Right lobe of liver (tissue), 6 donors: Measurements from ENCODE around the gene ZBTB43. TPM values are rescaled to one million over a fixed set of nuclear protein-coding genes. Genes with fewer than 3 reads are reported as not detected.
A peak's percentile ranks its signal among the peaks of the same experiment; 100 is the strongest.

Source experiments
- ATAC-seq, 4 donors: fragments of 200-7000 bp; cut with Tn5 transposase; one replicate each; pipeline ENCODE4 v1.9.1; 2020; ENCODE audit warnings: mild to moderate bottlenecking in 4 of 4, moderate library complexity in 4 of 4
- DNase-seq, 3 donors: peaks; one replicate each; pipeline ENCODE4 v3.0.0-alpha.2; 2020
- H3K27ac ChIP-seq, 3 donors: fragments of 200-600 bp; one replicate each; pipeline ENCODE4 v1.8.0; 2022
- H3K27me3 ChIP-seq, 2 donors: fragments of 200-600 bp; one replicate each; pipeline ENCODE4 v1.8.0; 2022
- H3K36me3 ChIP-seq, 4 donors: fragments of 200-600 bp; sonication (generic) in 1 of 4; one replicate each; pipeline versions ENCODE4 v1.5.1 to v1.8.0; 2017 to 2022; ENCODE audit warnings: control low read depth in 1 of 4
- H3K4me1 ChIP-seq, 4 donors: fragments of 200-600 bp; sonication (generic) in 1 of 4; one replicate each; pipeline versions ENCODE4 v1.5.1 to v1.8.0; 2017 to 2022; ENCODE audit warnings: control low read depth in 1 of 4
- H3K4me3 ChIP-seq, 3 donors: fragments of 200-600 bp; one replicate each; pipeline ENCODE4 v1.8.0; 2022
- H3K9me3 ChIP-seq, 4 donors: fragments of 200-600 bp; sonication (generic) in 1 of 4; one replicate each; pipeline versions ENCODE4 v1.5.1 to v1.8.0; 2017 to 2022; ENCODE audit warnings: control low read depth in 1 of 4
- POLR2A ChIP-seq: fragments of 450-650 bp; IDR thresholded peaks from one replicate; pipeline ENCODE4 v1.6.1; 2017; ENCODE audit warnings: antibody characterized with exemption, mild to moderate bottlenecking
- WGBS: methylation state at CpG from one replicate; pipeline ENCODE4 v1.1.6; 2018; ENCODE audit warnings: low coverage, low lambda C conversion rate; ENCODE audit not compliant: insufficient coverage; ENCODE audit errors: missing lambda C conversion rate; 5-methylcytosine and 5-hydroxymethylcytosine counted together
- intact Hi-C, 2 donors: fragments of 100-400 bp; cut with DNase I; formaldehyde crosslinking; loops; one replicate each; pipeline versions ENCODE4 v1.11.2 to v1.14.1; 2022
- total RNA-seq, 6 experiments: library from RNA; depleted of rRNA in 2 of 6; stranded (reverse); fragments of >200 nt in 2 of 6; fragmentation: NEBNext Ultra II Directional in 3 of 6; extraction: Animal tissue kit (Norgen Biotek cat#: 25700) in 3 of 6; gene quantifications; one replicate each; pipeline versions ENCODE4 v1.1.0 to v1.2.4, GENCODE V29; 2016 to 2023
- TF ChIP-seq, protein P1 (sequence below), 4 donors: fragments of 200-600 bp in 3 of 4; fragments of 450-650 bp in 1 of 4; IDR thresholded peaks; one replicate each; pipeline versions ENCODE4 v1.5.1 to v1.8.0; 2016 to 2022; ENCODE audit warnings: antibody characterized with exemption in 4 of 4, mild to moderate bottlenecking in 2 of 4
- donor health status: DM: no; HTN: yes; CAD: no.
- donor health status: DM: no; HTN: no; CAD: no.
- donor health status: DM: no; HTN: no; CAD: no.
- donor health status: DM: no; HTN: yes; CAD: no.
- donor health status: DM: no; HTN: yes; CAD: no.

Gene ZBTB43
- total RNA-seq, 6 experiments from 2014 or later, result 4.8 to 14.5 (median 9.9) TPM

DNA sequence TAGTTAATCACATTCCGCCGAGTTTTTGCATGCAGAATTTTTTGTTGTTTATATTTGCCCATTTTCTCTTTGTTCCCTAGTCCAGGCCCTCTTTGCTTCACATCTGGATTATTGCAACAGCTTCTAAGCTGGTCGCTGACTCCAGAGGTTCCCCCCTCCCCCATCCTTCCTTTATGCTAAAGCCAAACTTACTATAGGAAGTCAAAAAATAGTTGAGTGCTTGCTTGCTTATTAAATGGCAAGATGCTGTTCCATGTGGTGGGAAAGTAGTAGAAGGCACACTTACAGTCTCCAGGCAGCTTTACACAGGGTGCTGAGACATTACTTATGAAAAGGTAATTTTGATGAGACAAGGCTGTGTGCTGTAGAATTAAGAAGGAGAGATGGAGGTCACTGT, 56.9 kb downstream of the ZBTB43 start:
- intact Hi-C loops, result no loop called here
- Histone ChIP-seq H3K27me3 (no peaks in the 10 kb centered on the region), H3K4me1 (peaks cover 0 to 21% (median 5%) of the 10 kb centered on the region in 4 donors), H3K27ac (peak overlapping the region in 2 of 3 donors; percentile 45 to 94), H3K4me3 (peak overlapping the region; percentile 54 to 94 (median 90)), H3K36me3 (peaks cover 0 to 7% (median 0%) of the 10 kb centered on the region in 4 donors), H3K9me3 (no peaks in the 10 kb centered on the region)
- no peak for DNase-seq
- ATAC-seq, result no peak
- no peak for TF ChIP-seq POLR2A
- TF ChIP-seq, protein P1, sequence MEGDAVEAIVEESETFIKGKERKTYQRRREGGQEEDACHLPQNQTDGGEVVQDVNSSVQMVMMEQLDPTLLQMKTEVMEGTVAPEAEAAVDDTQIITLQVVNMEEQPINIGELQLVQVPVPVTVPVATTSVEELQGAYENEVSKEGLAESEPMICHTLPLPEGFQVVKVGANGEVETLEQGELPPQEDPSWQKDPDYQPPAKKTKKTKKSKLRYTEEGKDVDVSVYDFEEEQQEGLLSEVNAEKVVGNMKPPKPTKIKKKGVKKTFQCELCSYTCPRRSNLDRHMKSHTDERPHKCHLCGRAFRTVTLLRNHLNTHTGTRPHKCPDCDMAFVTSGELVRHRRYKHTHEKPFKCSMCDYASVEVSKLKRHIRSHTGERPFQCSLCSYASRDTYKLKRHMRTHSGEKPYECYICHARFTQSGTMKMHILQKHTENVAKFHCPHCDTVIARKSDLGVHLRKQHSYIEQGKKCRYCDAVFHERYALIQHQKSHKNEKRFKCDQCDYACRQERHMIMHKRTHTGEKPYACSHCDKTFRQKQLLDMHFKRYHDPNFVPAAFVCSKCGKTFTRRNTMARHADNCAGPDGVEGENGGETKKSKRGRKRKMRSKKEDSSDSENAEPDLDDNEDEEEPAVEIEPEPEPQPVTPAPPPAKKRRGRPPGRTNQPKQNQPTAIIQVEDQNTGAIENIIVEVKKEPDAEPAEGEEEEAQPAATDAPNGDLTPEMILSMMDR (IDR thresholded peaks at IDR 0.05), result no peak
- 2% methylated on average over 3 of the region's 3 CpGs for WGBS

DNA sequence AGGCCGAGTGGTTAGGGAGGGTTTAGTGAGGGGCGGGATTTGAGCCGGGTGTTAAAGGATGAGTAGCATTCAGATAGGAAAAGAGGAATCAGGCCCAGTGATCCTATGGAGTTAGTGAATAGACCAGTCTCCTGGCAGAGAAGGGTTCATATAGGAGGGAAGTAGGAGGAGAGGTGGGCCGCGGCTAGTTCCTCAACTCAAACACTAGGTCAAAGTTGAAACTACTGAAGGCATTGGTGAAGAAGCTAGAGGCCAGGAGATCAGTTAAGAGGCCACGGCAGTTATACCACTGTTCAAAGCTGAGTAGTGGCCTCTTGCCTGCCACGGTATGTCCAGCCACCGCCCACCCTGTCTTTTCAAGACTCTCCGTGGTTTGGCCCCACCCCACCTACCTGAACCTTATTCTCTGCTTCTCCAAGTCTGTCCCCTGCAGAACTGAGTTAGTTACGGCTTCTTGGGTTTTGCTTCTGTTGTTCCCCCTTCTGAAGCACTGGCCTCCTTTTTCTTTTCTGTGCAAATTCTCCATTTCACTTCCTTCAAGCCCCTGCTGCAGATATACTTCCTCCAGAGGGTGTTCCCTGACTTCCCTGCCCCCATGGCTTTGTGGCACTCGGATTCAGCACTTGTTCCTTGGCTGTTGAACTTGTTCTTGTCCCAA, 57.4 kb downstream of the ZBTB43 start:
- H3K36me3 ChIP-seq, result peaks cover 0 to 7% (median 0%) of the 10 kb centered on the region in 4 donors
- H3K4me3 ChIP-seq, result peak overlapping the region in 1 of 3 donors; percentile 90
- no peaks in the 10 kb centered on the region for H3K9me3 ChIP-seq
- intact Hi-C loops, result no loop called here
- TF ChIP-seq POLR2A, result no peak
- TF ChIP-seq, protein P1 (IDR thresholded peaks at IDR 0.05), result no peak
- peak overlapping the region in 1 of 3 donors; percentile 94 for H3K27ac ChIP-seq
- no peaks in the 10 kb centered on the region for H3K27me3 ChIP-seq
- DNase-seq (no peak), ATAC-seq (peak in 2 of 4 donors; percentile 5 to 11)
- peaks cover 0 to 21% (median 5%) of the 10 kb centered on the region in 4 donors for H3K4me1 ChIP-seq
- 45% methylated on average over 11 of the region's 11 CpGs for WGBS

DNA sequence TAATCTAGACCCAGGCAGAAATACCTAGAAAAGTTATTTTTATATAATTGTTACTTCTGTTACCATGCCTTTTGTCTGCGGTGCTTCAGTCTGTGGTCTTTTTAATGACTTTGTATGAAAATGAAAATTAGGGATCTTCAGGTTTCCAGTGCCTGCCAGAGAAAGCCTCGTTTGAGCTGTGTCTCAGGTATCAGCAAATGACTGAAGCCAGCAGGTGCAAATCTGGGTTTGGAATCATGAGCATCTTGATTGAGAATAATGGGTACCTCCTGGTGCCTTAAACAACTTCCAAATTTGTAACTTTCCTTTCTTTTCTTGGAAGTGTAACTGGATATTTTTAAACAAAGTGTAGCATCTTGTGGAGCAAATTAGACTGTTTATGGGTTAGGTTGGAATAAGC, 59.9 kb downstream of the ZBTB43 start:
- H3K27ac ChIP-seq, result no peak overlapping the region
- no peak for TF ChIP-seq POLR2A
- TF ChIP-seq, protein P1 (IDR thresholded peaks at IDR 0.05), result no peak
- H3K36me3 ChIP-seq, result peaks cover 0 to 7% (median 0%) of the 10 kb centered on the region in 4 donors
- 75% methylated on average over 2 of the region's 2 CpGs for WGBS
- H3K9me3 ChIP-seq, result no peaks in the 10 kb centered on the region
- peaks cover 0 to 21% (median 5%) of the 10 kb centered on the region in 4 donors for H3K4me1 ChIP-seq
- DNase-seq (no peak), ATAC-seq (no peak)
- H3K4me3 ChIP-seq, result no peak overlapping the region
- no peaks in the 10 kb centered on the region for H3K27me3 ChIP-seq
- intact Hi-C loops, result no loop called here

DNA sequence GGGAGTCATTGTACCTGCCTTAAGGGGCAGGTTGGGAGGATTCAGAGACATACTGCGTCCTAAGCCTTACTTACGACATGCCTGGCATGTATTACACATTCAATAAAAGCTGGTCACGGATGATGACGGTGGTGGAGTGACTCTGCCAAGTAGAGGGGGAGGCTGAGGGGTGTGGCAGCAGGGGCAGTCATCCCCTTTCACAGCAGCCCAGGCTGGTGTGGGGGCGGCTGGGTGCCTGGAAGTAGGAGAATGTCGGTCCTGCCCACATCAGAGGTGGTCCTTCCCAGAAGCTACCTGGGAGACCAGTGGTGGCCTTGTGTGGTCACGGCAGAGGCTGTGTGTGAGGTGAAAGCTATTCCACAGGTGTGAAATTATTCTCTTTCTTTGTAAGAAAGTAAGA, 64.5 kb downstream of the ZBTB43 start:
- DNase-seq (no peak), ATAC-seq (peak in 2 of 4 donors; percentile 9 to 73)
- Histone ChIP-seq H3K27me3 (no peaks in the 10 kb centered on the region), H3K4me3 (no peak overlapping the region), H3K27ac (no peak overlapping the region), H3K4me1 (peaks cover 0 to 8% (median 4%) of the 10 kb centered on the region in 4 donors), H3K9me3 (no peaks in the 10 kb centered on the region), H3K36me3 (peaks cover 0 to 2% (median 0%) of the 10 kb centered on the region in 4 donors)
- 66% methylated on average over 6 of the region's 7 CpGs for WGBS
- intact Hi-C loops, result no loop called here
- TF ChIP-seq POLR2A, result no peak
- TF ChIP-seq, protein P1 (IDR thresholded peaks at IDR 0.05), result no peak
